Left kidney (tissue), 2 donors: Measurements from ENCODE around the gene KCNC3. TPM values are rescaled to one million over a fixed set of nuclear protein-coding genes. Genes with fewer than 3 reads are reported as not detected.

Experiments used
- DNase-seq: peaks from one replicate; pipeline ENCODE4 v3.0.0-alpha.2; 2013
- polyA plus RNA-seq: library from polyadenylated mRNA; unstranded; fragments of 120-200 nt; gene quantifications from one replicate; pipeline ENCODE4 v1.2.1, GENCODE V29; 2013; ENCODE audit not compliant: insufficient read length

The KCNC3 gene
- polyA plus RNA-seq, 1 donor = 55.2 TPM

DNA sequence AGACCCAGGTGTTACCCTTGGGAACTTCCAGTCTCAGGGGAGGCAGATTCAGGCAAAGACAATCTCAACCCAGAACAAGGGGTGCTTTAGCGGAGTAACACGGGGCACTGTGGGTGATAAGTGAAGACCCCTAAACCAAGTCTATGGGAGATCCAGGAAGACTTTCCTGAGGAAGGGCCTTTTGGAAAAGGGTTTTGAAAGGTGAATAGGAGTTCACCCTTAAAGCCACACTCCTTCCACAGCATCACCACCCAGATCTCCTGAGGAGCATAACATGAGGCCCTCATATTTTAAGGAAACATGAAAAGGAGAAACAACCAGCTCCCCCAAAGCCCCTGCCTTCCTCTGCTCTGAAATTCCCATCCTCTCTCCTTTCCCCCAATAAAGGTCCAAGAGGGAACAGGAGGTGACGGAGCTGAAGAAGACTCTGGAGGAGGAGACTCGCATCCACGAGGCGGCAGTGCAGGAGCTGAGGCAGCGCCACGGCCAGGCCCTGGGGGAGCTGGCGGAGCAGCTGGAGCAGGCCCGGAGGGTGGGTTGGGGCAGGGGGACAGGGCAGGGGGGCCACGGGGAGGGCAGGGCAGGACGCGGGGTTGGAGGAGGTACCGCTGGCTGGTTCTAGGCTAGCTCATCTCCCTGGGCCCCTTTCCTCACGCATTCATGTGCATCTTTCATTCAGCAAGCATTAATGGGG, 52.7 kb downstream of the KCNC3 start:
- DNase-seq = no peak

DNA sequence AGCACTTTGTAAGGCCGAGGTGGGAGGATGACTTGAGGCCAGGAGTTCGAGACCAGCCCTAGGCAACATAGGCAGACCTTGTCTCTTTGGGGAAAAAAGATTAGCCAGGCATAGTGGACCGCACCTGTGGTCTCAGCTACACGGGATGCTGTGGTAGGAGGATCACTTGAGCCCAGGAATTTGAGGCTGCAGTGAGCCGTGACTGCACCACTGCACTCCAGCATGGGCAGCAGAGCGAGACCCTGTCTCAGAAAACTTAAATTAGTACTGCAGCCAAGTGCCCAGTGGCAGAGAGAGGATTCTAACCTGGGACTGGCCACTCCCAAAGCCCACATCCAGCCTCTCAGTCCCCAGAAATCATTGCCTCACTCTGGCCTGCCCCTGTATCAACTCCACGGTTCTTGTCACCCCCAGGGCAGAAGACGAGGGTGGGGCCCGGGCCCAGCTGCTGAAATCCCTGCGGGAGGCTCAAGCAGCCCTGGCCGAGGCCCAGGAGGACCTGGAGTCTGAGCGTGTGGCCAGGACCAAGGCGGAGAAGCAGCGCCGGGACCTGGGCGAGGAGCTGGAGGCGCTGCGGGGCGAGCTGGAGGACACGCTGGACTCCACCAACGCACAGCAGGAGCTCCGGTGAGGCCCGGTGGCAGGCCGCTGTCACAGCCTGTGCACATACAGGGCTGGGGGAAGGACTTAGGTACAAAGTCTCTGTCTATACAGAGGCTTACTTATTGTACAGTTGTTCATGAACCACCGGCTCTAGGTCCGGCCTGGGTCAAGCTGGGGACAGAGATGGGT, 53.4 kb downstream of the KCNC3 start:
- DNase-seq = no peak

DNA sequence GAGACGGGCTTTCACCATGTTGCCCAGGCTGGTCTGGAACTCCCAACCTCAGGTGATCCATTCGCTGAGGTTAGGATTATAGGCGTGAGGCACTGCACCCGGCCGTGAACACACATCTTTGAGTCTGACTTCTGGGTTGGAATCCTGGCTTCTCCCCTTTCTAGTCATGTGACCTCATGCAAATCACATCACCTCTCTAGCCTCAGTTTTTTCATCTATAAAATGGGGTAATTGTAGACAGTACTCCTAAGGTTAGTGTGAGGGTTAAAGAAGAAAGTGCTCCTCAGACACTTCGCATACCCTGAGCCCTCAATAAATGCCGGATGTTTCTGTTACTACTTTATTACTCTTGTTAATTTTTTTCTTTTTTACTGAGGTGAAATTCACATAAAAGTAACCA, 55.4 kb downstream of the KCNC3 start:
- no peak for DNase-seq

DNA sequence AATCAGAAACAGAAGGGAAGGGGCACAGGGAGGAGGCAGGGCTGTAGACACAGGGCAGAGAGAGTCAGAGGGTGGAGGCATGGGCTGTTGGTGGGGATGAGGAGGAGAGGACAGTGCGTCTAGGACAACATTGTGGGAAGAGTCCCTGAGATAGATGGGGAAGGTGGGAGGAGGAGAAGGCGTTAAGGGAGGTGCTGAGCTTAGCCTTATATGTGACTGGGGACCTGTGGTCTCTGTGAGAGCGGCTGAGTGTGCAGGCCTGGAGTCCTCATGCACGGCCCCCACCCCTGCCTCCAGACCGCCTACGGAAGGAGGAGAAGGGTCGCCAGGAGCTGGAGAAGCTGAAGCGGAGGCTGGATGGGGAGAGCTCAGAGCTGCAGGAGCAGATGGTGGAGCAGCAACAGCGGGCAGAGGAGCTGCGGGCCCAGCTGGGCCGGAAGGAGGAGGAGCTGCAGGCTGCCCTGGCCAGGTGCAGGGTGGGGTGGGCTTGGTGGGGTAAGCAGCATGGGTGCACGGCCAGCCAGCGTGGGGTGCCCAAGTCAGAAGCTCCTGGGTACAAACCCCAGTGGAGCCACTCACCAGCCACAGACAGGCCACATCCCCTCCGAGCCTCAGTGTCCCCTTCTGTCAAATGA, 56.8 kb downstream of the KCNC3 start:
- no peak for DNase-seq

DNA sequence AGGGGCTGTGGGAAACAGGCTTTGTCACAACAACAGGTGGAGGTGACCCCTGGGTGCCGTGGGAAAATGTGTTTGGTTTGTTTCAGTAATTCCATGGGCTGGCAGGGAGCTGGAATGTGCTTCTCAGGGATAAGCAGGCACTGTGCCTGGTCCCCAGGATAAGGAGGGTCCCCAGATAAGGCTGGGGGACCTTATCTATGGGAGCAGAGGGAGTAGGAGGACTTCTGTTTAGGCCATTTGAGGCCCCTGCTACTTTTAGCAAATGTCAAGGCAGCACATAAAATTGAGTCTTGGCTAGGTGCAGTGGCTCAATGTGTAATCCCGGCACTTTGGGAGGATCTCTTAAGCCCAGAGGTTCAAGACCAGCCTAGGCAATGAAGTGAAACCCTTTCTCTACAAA, 59.5 kb downstream of the KCNC3 start:
- no peak for DNase-seq

DNA sequence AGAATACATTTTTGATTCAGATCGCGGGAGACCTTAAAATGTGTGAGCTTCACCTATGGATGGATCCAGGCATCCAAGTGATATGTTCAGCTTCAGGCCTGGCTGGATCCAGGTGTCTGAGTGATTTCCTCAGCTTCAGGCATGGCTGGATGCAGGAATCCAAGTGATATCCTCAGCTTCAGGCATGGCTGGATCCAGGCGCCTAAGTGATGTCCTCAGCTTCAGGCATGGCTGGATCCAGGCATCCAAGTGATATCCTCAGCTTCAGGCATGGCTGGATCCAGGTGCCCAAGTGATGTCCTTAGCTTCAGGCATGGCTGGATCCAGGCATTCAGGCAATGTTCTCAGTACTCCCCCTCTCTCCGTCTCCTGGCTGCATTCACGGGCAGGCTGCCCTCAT, 60.7 kb downstream of the KCNC3 start:
- DNase-seq = no peak

DNA sequence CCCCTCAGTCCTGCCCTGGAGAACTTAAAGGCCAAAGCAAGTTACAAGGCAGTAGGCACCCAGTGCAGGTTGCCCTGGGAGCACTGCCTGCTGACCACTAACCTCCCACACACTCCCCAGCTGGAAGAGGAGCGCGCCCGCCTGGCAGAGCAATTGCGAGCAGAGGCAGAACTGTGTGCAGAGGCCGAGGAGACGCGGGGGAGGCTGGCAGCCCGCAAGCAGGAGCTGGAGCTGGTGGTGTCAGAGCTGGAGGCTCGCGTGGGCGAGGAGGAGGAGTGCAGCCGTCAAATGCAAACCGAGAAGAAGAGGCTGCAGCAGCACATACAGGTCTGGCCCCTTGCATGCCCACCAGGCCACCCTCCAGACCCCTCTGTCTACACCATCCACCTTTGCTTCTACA, 61.1 kb downstream of the KCNC3 start:
- no peak for DNase-seq

DNA sequence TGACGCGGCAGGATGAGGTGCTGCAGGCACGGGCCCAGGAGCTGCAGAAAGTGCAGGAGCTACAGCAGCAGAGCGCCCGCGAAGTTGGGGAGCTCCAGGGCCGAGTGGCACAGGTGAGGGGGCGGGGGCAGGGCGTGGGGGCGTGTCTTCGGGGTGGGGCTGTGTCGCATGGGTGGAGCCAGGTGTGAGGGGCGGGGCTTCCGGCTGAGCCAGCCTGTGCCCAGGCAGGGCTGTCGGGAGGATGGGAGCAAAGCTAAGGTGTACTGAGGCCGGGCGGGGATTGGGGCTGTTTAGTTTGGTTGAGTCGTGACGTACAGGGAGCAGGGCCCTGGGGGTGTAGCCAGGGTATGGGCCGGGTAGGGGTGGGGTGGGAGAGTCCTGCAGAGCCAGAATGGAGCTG, 62.3 kb downstream of the KCNC3 start:
- DNase-seq = no peak

DNA sequence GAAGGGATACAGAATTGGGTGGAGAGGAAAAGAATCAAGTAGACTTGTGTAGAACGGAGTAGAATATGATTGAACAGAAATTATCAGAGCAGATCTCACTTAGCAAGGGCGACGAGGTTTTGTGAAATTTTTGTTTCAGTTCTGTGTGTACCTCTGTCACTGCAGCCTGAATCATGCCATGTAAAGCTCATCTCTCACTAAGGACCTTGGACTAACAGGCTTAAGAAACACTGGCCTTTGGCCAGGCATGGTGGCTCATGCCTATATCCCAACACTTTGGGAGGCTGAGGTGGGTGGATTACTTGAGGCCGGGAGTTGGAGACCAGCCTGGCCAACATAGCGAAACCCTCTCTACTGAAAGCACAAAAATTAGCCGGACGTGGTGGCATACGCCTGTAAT, 63.1 kb downstream of the KCNC3 start:
- no peak for DNase-seq

DNA sequence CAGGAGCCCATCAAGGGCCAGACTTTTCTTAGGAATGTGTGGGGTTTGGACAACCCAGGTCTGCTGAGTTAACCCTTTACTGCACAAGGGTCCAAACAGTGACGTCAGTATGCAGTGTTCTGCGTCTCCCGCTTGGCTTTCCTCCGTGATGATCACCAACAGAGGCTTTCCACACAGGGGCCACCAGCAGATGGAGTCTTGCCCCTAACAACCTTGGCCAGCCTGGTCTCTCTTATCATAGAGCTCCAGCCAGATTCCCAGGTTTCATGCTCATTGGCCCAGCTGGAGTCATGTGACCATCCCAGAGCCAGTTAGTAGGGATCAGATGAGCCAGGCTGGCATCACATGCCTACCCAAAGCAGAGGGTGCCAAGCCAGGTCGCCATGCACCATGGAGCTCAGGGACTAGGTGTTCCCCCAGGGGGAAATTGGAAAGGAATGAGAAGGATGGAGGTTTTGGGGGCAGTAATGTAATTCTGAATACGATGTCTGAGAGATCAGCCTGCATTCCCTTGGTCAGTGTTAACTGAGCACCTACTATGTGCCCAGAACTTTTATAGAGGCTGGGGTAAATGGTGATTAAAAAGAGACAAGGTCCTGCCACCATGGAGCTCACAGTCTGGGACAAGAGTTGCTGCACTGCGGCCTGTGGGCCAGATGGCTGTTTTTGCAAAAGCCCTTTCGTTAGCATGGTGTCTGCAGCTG, 64.5 kb downstream of the KCNC3 start:
- DNase-seq = no peak

DNA sequence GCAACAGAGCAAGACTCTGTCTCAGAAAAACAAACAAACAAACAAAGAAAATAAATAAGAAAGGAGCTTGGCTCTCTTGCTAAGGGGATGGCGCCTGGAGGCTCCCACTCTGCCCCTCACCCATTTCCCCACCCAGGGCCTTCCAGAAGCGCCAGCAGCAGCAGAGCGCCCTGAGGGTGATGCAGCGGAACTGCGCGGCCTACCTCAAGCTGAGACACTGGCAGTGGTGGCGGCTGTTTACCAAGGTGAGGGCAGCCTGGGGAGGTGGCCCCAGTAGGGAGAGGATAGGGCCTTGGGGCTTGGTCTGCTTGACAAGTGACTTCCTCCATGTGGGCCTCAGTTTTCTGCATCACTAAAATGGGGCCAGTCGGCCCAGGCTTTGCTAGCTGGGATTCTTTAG, 66.0 kb downstream of the KCNC3 start:
- no peak for DNase-seq

Other genes with a start within 250 kb of the KCNC3 start
- gene IZUMO2, start 166.1 kb downstream of the KCNC3 start, polyA plus RNA-seq = 0.35 TPM
- gene MYH14, start 125.8 kb downstream of the KCNC3 start, polyA plus RNA-seq = 22.9 TPM
- 9.6 TPM for gene NAPSA, start 36.3 kb upstream of the KCNC3 start, polyA plus RNA-seq
- gene NR1H2, start 47.1 kb upstream of the KCNC3 start, polyA plus RNA-seq = 32.1 TPM
- gene POLD1, start 55.0 kb upstream of the KCNC3 start, polyA plus RNA-seq = 28.0 TPM
- gene SPIB, start 89.6 kb upstream of the KCNC3 start, polyA plus RNA-seq = 1.00 TPM
- gene MYBPC2, start 103.5 kb upstream of the KCNC3 start, polyA plus RNA-seq = 1.5 TPM
- 86.1 TPM for gene EMC10, start 147.1 kb upstream of the KCNC3 start, polyA plus RNA-seq
- 5.5 TPM for gene GARIN5A, start 147.5 kb upstream of the KCNC3 start, polyA plus RNA-seq
- gene JOSD2, start 181.8 kb upstream of the KCNC3 start, polyA plus RNA-seq = 9.0 TPM
- 8.6 TPM for gene ASPDH, start 184.5 kb upstream of the KCNC3 start, polyA plus RNA-seq
- 14.2 TPM for gene LRRC4B, start 239.1 kb upstream of the KCNC3 start, polyA plus RNA-seq